ENCODE measurements around the gene DNAJB4. TPM values are rescaled to one million over a fixed set of nuclear protein-coding genes. Genes with fewer than 3 reads are reported as not detected.

Gene DNAJB4
- polyA plus RNA-seq (2013) = 19.8 TPM

- no peaks in the 10 kb centered on the region for H3K9me3 ChIP-seq (ENCODE audit: control extremely low read depth in 1 of 5, control insufficient read depth in 4 of 5, insufficient read depth in 2 of 5, low read depth in 1 of 5, low read length in 4 of 5)
- ChIA-PET POLR2A (interaction anchor here (0.8 to 3.6 kb wide), 11 partner anchors 10 to 1907 kb away, joined by 3 to 54 read pairs (median 4); partner anchors contain the start of gene FUBP1), CTCF (interaction anchor here (0.6 to 9.8 kb wide), 11 partner anchors 11 to 225 kb away, joined by 3 to 50 read pairs (median 3); partner anchors contain the start of gene FUBP1)
- peaks cover 7 to 36% (median 27%) of the 10 kb centered on the region in 4 experiments for H3K4me1 ChIP-seq (ENCODE audit: control extremely low read depth in 1 of 4, control insufficient read depth in 4 of 4, insufficient read depth in 4 of 4, low read length in 3 of 4)
- peak; percentile 96 to 98 (median 97) for DNase-seq
- peak within 1 kb of the TSS in 6 of 7 experiments; percentile 68 to 100 (median 88) for H3K4me3 ChIP-seq (ENCODE audit: control insufficient read depth in 1 of 7, extremely low read depth in 1 of 7, insufficient read depth in 4 of 7, low read depth in 2 of 7, low read length in 6 of 7)
- peak within 1 kb of the TSS; percentile 99 for H3K27ac ChIP-seq (ENCODE audit: insufficient read depth in 1 of 2, low read depth in 1 of 2, low read length in 2 of 2, poor library complexity in 1 of 2, severe bottlenecking in 2 of 2)
- no peaks in the 10 kb centered on the region for H3K27me3 ChIP-seq (replicated peaks in 2 of 5; ENCODE audit: control insufficient read depth in 4 of 5, insufficient read depth in 5 of 5, low read length in 4 of 5)
- WGBS (ENCODE audit: insufficient coverage) = 0% methylated on average over 10 of the region's 12 CpGs
- H3K36me3 ChIP-seq (ENCODE audit: control insufficient read depth in 4 of 4, insufficient read depth in 4 of 4, low read length in 3 of 4) = no peaks in the 10 kb centered on the region
These were observed at the start of gene DNAJB4 for GRCh38 chr1:78004719-78005447. TSS of gene DNAJB4 (plus strand) at chr1:78004939. CDS start at chr1:78005111, 172 bp downstream.

GRCh38 chr1:77955709-77956108, 49.0 kb upstream of the DNAJB4 start:
- H3K27me3 ChIP-seq (replicated peaks in 2 of 5; ENCODE audit: control insufficient read depth in 4 of 5, insufficient read depth in 5 of 5, low read length in 4 of 5) = no peaks in the 10 kb centered on the region
- ChIA-PET CTCF (interaction anchor here (1.1 to 2.0 kb wide), 3 partner anchors 9 to 159 kb away, joined by 3 to 6 read pairs (median 5); no protein-coding TSS in a partner anchor), POLR2A (no interaction called here)
- no peaks in the 10 kb centered on the region for H3K9me3 ChIP-seq (ENCODE audit: control extremely low read depth in 1 of 5, control insufficient read depth in 4 of 5, insufficient read depth in 2 of 5, low read depth in 1 of 5, low read length in 4 of 5)
- H3K4me1 ChIP-seq (ENCODE audit: control extremely low read depth in 1 of 4, control insufficient read depth in 4 of 4, insufficient read depth in 4 of 4, low read length in 3 of 4) = peaks cover 0 to 12% (median 6%) of the 10 kb centered on the region in 4 experiments
- DNase-seq = no peak
- no CpG with 5 or more reads among the region's 3 CpGs for WGBS (ENCODE audit: insufficient coverage)
- peaks cover 37 to 89% (median 69%) of the 10 kb centered on the region in 4 experiments for H3K36me3 ChIP-seq (ENCODE audit: control insufficient read depth in 4 of 4, insufficient read depth in 4 of 4, low read length in 3 of 4)
- no peak overlapping the region for H3K4me3 ChIP-seq (ENCODE audit: control insufficient read depth in 1 of 7, extremely low read depth in 1 of 7, insufficient read depth in 4 of 7, low read depth in 2 of 7, low read length in 6 of 7)
- H3K27ac ChIP-seq (ENCODE audit: insufficient read depth in 1 of 2, low read depth in 1 of 2, low read length in 2 of 2, poor library complexity in 1 of 2, severe bottlenecking in 2 of 2) = no peak overlapping the region

- WGBS (ENCODE audit: insufficient coverage) = no CpG with 5 or more reads among the region's 3 CpGs
- Histone ChIP-seq H3K36me3 (ENCODE audit: control insufficient read depth in 4 of 4, insufficient read depth in 4 of 4, low read length in 3 of 4) (peaks cover 39 to 94% (median 71%) of the 10 kb centered on the region in 4 experiments), H3K4me3 (ENCODE audit: control insufficient read depth in 1 of 7, extremely low read depth in 1 of 7, insufficient read depth in 4 of 7, low read depth in 2 of 7, low read length in 6 of 7) (no peak overlapping the region), H3K27ac (ENCODE audit: insufficient read depth in 1 of 2, low read depth in 1 of 2, low read length in 2 of 2, poor library complexity in 1 of 2, severe bottlenecking in 2 of 2) (no peak overlapping the region), H3K4me1 (ENCODE audit: control extremely low read depth in 1 of 4, control insufficient read depth in 4 of 4, insufficient read depth in 4 of 4, low read length in 3 of 4) (peaks cover 0 to 6% (median 2%) of the 10 kb centered on the region in 4 experiments), H3K9me3 (ENCODE audit: control extremely low read depth in 1 of 5, control insufficient read depth in 4 of 5, insufficient read depth in 2 of 5, low read depth in 1 of 5, low read length in 4 of 5) (no peaks in the 10 kb centered on the region), H3K27me3 (replicated peaks in 2 of 5; ENCODE audit: control insufficient read depth in 4 of 5, insufficient read depth in 5 of 5, low read length in 4 of 5) (no peaks in the 10 kb centered on the region)
- CTCF ChIA-PET = interaction anchor here (0.7 to 2.0 kb wide), 6 partner anchors 10 to 158 kb away, joined by 3 to 6 read pairs (median 5); no protein-coding TSS in a partner anchor
- POLR2A ChIA-PET = interaction anchor here (0.9 to 1.2 kb wide), 3 partner anchors 19 to 48 kb away, joined by 3 to 4 read pairs (median 3); partner anchors contain the start of gene DNAJB4
- DNase-seq = no peak
These were observed 48.3 kb upstream of the DNAJB4 start for GRCh38 chr1:77956464-77956863.

GRCh38 chr1:77958391-77958790, 46.3 kb upstream of the DNAJB4 start:
- Histone ChIP-seq H3K4me1 (ENCODE audit: control extremely low read depth in 1 of 4, control insufficient read depth in 4 of 4, insufficient read depth in 4 of 4, low read length in 3 of 4) (no peaks in the 10 kb centered on the region), H3K4me3 (ENCODE audit: control insufficient read depth in 1 of 7, extremely low read depth in 1 of 7, insufficient read depth in 4 of 7, low read depth in 2 of 7, low read length in 6 of 7) (no peak overlapping the region), H3K27me3 (replicated peaks in 2 of 5; ENCODE audit: control insufficient read depth in 4 of 5, insufficient read depth in 5 of 5, low read length in 4 of 5) (no peaks in the 10 kb centered on the region), H3K36me3 (ENCODE audit: control insufficient read depth in 4 of 4, insufficient read depth in 4 of 4, low read length in 3 of 4) (peaks cover 49 to 98% (median 78%) of the 10 kb centered on the region in 4 experiments), H3K9me3 (ENCODE audit: control extremely low read depth in 1 of 5, control insufficient read depth in 4 of 5, insufficient read depth in 2 of 5, low read depth in 1 of 5, low read length in 4 of 5) (no peaks in the 10 kb centered on the region), H3K27ac (ENCODE audit: insufficient read depth in 1 of 2, low read depth in 1 of 2, low read length in 2 of 2, poor library complexity in 1 of 2, severe bottlenecking in 2 of 2) (no peak overlapping the region)
- no peak for DNase-seq
- CTCF ChIA-PET = no interaction called here
- POLR2A ChIA-PET = no interaction called here

- Histone ChIP-seq H3K27ac (ENCODE audit: insufficient read depth in 1 of 2, low read depth in 1 of 2, low read length in 2 of 2, poor library complexity in 1 of 2, severe bottlenecking in 2 of 2) (no peak overlapping the region), H3K27me3 (replicated peaks in 2 of 5; ENCODE audit: control insufficient read depth in 4 of 5, insufficient read depth in 5 of 5, low read length in 4 of 5) (no peaks in the 10 kb centered on the region), H3K4me1 (ENCODE audit: control extremely low read depth in 1 of 4, control insufficient read depth in 4 of 4, insufficient read depth in 4 of 4, low read length in 3 of 4) (no peaks in the 10 kb centered on the region), H3K36me3 (ENCODE audit: control insufficient read depth in 4 of 4, insufficient read depth in 4 of 4, low read length in 3 of 4) (peaks cover 49 to 100% (median 79%) of the 10 kb centered on the region in 4 experiments), H3K9me3 (ENCODE audit: control extremely low read depth in 1 of 5, control insufficient read depth in 4 of 5, insufficient read depth in 2 of 5, low read depth in 1 of 5, low read length in 4 of 5) (no peaks in the 10 kb centered on the region), H3K4me3 (ENCODE audit: control insufficient read depth in 1 of 7, extremely low read depth in 1 of 7, insufficient read depth in 4 of 7, low read depth in 2 of 7, low read length in 6 of 7) (no peak overlapping the region)
- WGBS (ENCODE audit: insufficient coverage) = 100% methylated on average over 1 of the region's 2 CpGs
- DNase-seq = no peak
- ChIA-PET POLR2A (no interaction called here), CTCF (no interaction called here)
These were observed 45.9 kb upstream of the DNAJB4 start for GRCh38 chr1:77958850-77959249.

- DNase-seq = no peak
- ChIA-PET POLR2A (no interaction called here), CTCF (no interaction called here)
- Histone ChIP-seq H3K9me3 (ENCODE audit: control extremely low read depth in 1 of 5, control insufficient read depth in 4 of 5, insufficient read depth in 2 of 5, low read depth in 1 of 5, low read length in 4 of 5) (no peaks in the 10 kb centered on the region), H3K36me3 (ENCODE audit: control insufficient read depth in 4 of 4, insufficient read depth in 4 of 4, low read length in 3 of 4) (peaks cover 49 to 98% (median 81%) of the 10 kb centered on the region in 4 experiments), H3K27ac (ENCODE audit: insufficient read depth in 1 of 2, low read depth in 1 of 2, low read length in 2 of 2, poor library complexity in 1 of 2, severe bottlenecking in 2 of 2) (no peak overlapping the region), H3K4me1 (ENCODE audit: control extremely low read depth in 1 of 4, control insufficient read depth in 4 of 4, insufficient read depth in 4 of 4, low read length in 3 of 4) (no peaks in the 10 kb centered on the region), H3K4me3 (ENCODE audit: control insufficient read depth in 1 of 7, extremely low read depth in 1 of 7, insufficient read depth in 4 of 7, low read depth in 2 of 7, low read length in 6 of 7) (no peak overlapping the region), H3K27me3 (replicated peaks in 2 of 5; ENCODE audit: control insufficient read depth in 4 of 5, insufficient read depth in 5 of 5, low read length in 4 of 5) (no peaks in the 10 kb centered on the region)
- WGBS (ENCODE audit: insufficient coverage) = 100% methylated on average over 2 of the region's 2 CpGs
These were observed 43.3 kb upstream of the DNAJB4 start for GRCh38 chr1:77961392-77961791.

- no peaks in the 10 kb centered on the region for H3K4me1 ChIP-seq (ENCODE audit: control extremely low read depth in 1 of 4, control insufficient read depth in 4 of 4, insufficient read depth in 4 of 4, low read length in 3 of 4)
- no peak for DNase-seq
- CTCF ChIA-PET = interaction anchor here (1.0 to 2.2 kb wide), 5 partner anchors 9 to 148 kb away, joined by 4 to 13 read pairs (median 5); no protein-coding TSS in a partner anchor
- peaks cover 47 to 89% (median 69%) of the 10 kb centered on the region in 4 experiments for H3K36me3 ChIP-seq (ENCODE audit: control insufficient read depth in 4 of 4, insufficient read depth in 4 of 4, low read length in 3 of 4)
- no peaks in the 10 kb centered on the region for H3K9me3 ChIP-seq (ENCODE audit: control extremely low read depth in 1 of 5, control insufficient read depth in 4 of 5, insufficient read depth in 2 of 5, low read depth in 1 of 5, low read length in 4 of 5)
- no peak overlapping the region for H3K27ac ChIP-seq (ENCODE audit: insufficient read depth in 1 of 2, low read depth in 1 of 2, low read length in 2 of 2, poor library complexity in 1 of 2, severe bottlenecking in 2 of 2)
- H3K27me3 ChIP-seq (replicated peaks in 2 of 5; ENCODE audit: control insufficient read depth in 4 of 5, insufficient read depth in 5 of 5, low read length in 4 of 5) = no peaks in the 10 kb centered on the region
- H3K4me3 ChIP-seq (ENCODE audit: control insufficient read depth in 1 of 7, extremely low read depth in 1 of 7, insufficient read depth in 4 of 7, low read depth in 2 of 7, low read length in 6 of 7) = no peak overlapping the region
- WGBS (ENCODE audit: insufficient coverage) = 84% methylated on average over 3 of the region's 3 CpGs
- POLR2A ChIA-PET = no interaction called here
These were observed 38.4 kb upstream of the DNAJB4 start for GRCh38 chr1:77966291-77966690.
